Endothelial cell of umbilical vein (primary cell): Measurements from ENCODE around the gene PAX5. TPM values are rescaled to one million over a fixed set of nuclear protein-coding genes. Genes with fewer than 3 reads are reported as not detected.

Source experiments
- BruUV-seq: library from RNA; stranded (reverse); fragments of 400-500 nt; replicated peaks from 2 replicates; lab custom pipeline; 2021; lab: Mats Ljungman, UMichigan
- CTCF ChIA-PET: fragments of 300-600, 350-600 bp; sonication (Branson Sonifier 250); formaldehyde crosslinking; loops from one replicate; lab custom pipeline; 2021; ENCODE audit warnings: antibody characterized with exemption, inconsistent platforms; lab: Charles Lee
- POLR2A ChIA-PET: fragments of 300-600, 350-600 bp; sonication (Branson Sonifier 250); formaldehyde crosslinking; loops from one replicate; lab custom pipeline; 2021; ENCODE audit warnings: antibody characterized with exemption, inconsistent platforms; lab: Charles Lee
- DNase-seq: peaks from one replicate; pipeline ENCODE4 v3.0.0-alpha.2; 2011; ENCODE audit warnings: low read depth, low spot score
- FAIRE-seq: peaks from 2 replicates; lab custom pipeline; 2011; peaks lifted over from hg19 to GRCh38; lab: Jason Lieb, UNC
- H2AFZ ChIP-seq: 2 replicates; pipeline ENCODE4 v1.6.0; 2012; ENCODE audit warnings: low read depth, low read length, control low read depth, inconsistent platforms
- H3K27ac ChIP-seq: 2 replicates; pipeline ENCODE4 v1.5.1; 2011; ENCODE audit warnings: low read depth, mild to moderate bottlenecking, control low read depth, low read length, moderate library complexity; ENCODE audit not compliant: insufficient read depth
- H3K27me3 ChIP-seq, 2 experiments: 2 replicates each; pipeline versions ENCODE4 v1.6.0 to v1.6.1; 2011; ENCODE audit warnings: low read length in 2 of 2, mixed read lengths in 1 of 2; ENCODE audit not compliant: control insufficient read depth in 2 of 2, insufficient read depth in 2 of 2
- H3K36me3 ChIP-seq, 2 experiments: 2 replicates in 1 of 2; 3 replicates in 1 of 2; pipeline ENCODE4 v1.5.1; 2011; ENCODE audit warnings: low read length in 2 of 2, mild to moderate bottlenecking in 1 of 2, moderate library complexity in 1 of 2; ENCODE audit not compliant: control insufficient read depth in 2 of 2, insufficient read depth in 2 of 2; ENCODE audit errors: extremely low read depth in 1 of 2
- H3K4me1 ChIP-seq: 3 replicates; pipeline ENCODE4 v1.5.1; 2011; ENCODE audit warnings: mild to moderate bottlenecking, low read length; ENCODE audit not compliant: control insufficient read depth, insufficient read depth; ENCODE audit errors: extremely low read depth
- H3K4me2 ChIP-seq: 2 replicates; pipeline ENCODE4 v1.6.1; 2011; ENCODE audit warnings: low read length, control low read depth, mixed read lengths; ENCODE audit not compliant: insufficient read depth
- H3K4me3 ChIP-seq, 3 experiments: fragments of 200-600 bp in 1 of 3; sonication (generic), shearing (Covaris generic) in 1 of 3; replicated peaks in 1 of 3; 2 replicates each; pipeline ENCODE4 v1.5.1; 2011 to 2016; ENCODE audit warnings: control low read depth in 3 of 3, low read length in 3 of 3, mild to moderate bottlenecking in 2 of 3, inconsistent platforms in 1 of 3, low read depth in 1 of 3, moderate library complexity in 1 of 3; ENCODE audit not compliant: insufficient read depth in 1 of 3
- H3K79me2 ChIP-seq: 2 replicates; pipeline ENCODE4 v1.6.0; 2012; ENCODE audit warnings: low read length, inconsistent platforms; ENCODE audit not compliant: control insufficient read depth, insufficient read depth
- H3K9ac ChIP-seq: replicated peaks from 2 replicates; pipeline ENCODE3; 2011; ENCODE audit warnings: low read length, control low read depth; ENCODE audit not compliant: insufficient read depth; ENCODE audit errors: extremely low read depth
- H3K9me1 ChIP-seq: replicated peaks from 3 replicates; pipeline ENCODE4 v1.6.0; 2011; ENCODE audit warnings: mild to moderate bottlenecking, low read length; ENCODE audit not compliant: control insufficient read depth, insufficient read depth; ENCODE audit errors: extremely low read depth
- H3K9me3 ChIP-seq: replicated peaks from 2 replicates; pipeline ENCODE4 v1.5.1; 2012; ENCODE audit warnings: low read length, inconsistent platforms; ENCODE audit not compliant: control insufficient read depth, insufficient read depth
- H4K20me1 ChIP-seq: replicated peaks from 2 replicates; pipeline ENCODE3; 2011; ENCODE audit warnings: mild to moderate bottlenecking, low read length; ENCODE audit not compliant: control insufficient read depth, insufficient read depth; ENCODE audit errors: extremely low read depth
- FOS ChIP-seq: IDR thresholded peaks from 2 replicates; pipeline ENCODE4 v1.6.1; 2011; ENCODE audit warnings: mild to moderate bottlenecking, low read length, moderate library complexity, borderline replicate concordance; ENCODE audit not compliant: insufficient read depth
- GATA2 ChIP-seq: IDR thresholded peaks from 2 replicates; pipeline ENCODE4 v1.7.0; 2011; ENCODE audit warnings: low read depth, mild to moderate bottlenecking, moderate library complexity, mixed read lengths, low read length; ENCODE audit not compliant: insufficient read length, insufficient read depth
- JUN ChIP-seq: IDR thresholded peaks from 2 replicates; pipeline ENCODE4 v1.6.1; 2011; ENCODE audit warnings: borderline replicate concordance, low read depth; ENCODE audit not compliant: insufficient read length, insufficient read depth
- MYC ChIP-seq: IDR thresholded peaks from one replicate; pipeline ENCODE4 v1.6.1; 2011; ENCODE audit warnings: mild to moderate bottlenecking, low read depth, low read length
- POLR2A ChIP-seq: IDR thresholded peaks from 2 replicates; pipeline ENCODE4 v1.6.1; 2012; ENCODE audit warnings: low read depth, mild to moderate bottlenecking, control low read depth, low read length
- dilution Hi-C: fragments of 300-500 bp; cut with MboI; formaldehyde crosslinking; loops from one replicate; pipeline ENCODE4 v1.15.0; 2019; ENCODE audit warnings: low sequenced_read_pairs; ENCODE audit not compliant: extremely low pct_ligation_motif_present
- intact Hi-C: fragments of 100-400 bp; cut with micrococcal nuclease; formaldehyde crosslinking; loops from one replicate; pipeline ENCODE4 v1.10.0; 2022
- polyA plus RNA-seq, 4 experiments: library from polyadenylated mRNA; depleted of rRNA in 3 of 4; stranded (reverse) in 3 of 4; unstranded in 1 of 4; fragments of >200 nt; gene quantifications; 2 replicates each; pipeline versions ENCODE4 v1.2.1 to v1.2.3, GENCODE V29; 2011 to 2012; ENCODE audit warnings: missing spikeins in 1 of 4
- total RNA-seq: library from RNA; stranded (reverse); gene quantifications from 2 replicates; pipeline ENCODE4 v1.2.3, GENCODE V29; 2021
- TF ChIP-seq, protein P1 (sequence below): IDR thresholded peaks from 2 replicates; pipeline ENCODE4 v1.6.1; 2011; ENCODE audit not compliant: insufficient read depth, insufficient read length
- TF ChIP-seq, protein P2 (sequence below), 2 donors: IDR thresholded peaks; 1 replicate in 1 of 2; 2 replicates in 1 of 2; pipeline ENCODE4 v1.5.1; 2011; ENCODE audit warnings: low read length in 2 of 2, mild to moderate bottlenecking in 2 of 2, moderate library complexity in 2 of 2, control low read depth in 1 of 2, inconsistent platforms in 1 of 2, low read depth in 1 of 2; ENCODE audit not compliant: insufficient read depth in 1 of 2; ENCODE audit errors: extremely low read depth in 1 of 2

The PAX5 gene
- total and polyA plus RNA-seq, 2 donors (not counting 3 experiments of a cell fraction or from before 2014, with no cell fraction given) = not detected

DNA sequence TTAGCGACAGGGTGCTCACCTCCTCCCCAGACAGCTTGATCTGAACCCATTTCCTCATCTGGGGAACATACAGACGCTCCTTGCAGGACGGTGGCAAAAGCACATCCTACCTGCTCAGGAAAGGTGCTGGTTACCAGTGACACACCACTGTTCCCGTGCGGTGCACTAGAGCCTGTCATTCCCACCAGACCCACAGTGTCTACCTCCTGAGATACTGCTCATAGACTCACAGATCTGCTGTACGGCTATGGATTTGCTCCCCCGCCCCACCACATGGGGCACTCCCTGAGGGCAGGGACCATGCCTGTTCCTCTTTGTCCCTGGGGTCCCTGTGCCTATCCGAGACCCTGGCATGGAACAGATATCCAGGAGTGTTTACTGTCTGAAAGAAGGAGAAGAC is 208.9 kb downstream of the PAX5 start:
- CTCF ChIA-PET = no interaction called here
- BruUV-seq = no TSS peak
- POLR2A ChIA-PET = no interaction called here

DNA sequence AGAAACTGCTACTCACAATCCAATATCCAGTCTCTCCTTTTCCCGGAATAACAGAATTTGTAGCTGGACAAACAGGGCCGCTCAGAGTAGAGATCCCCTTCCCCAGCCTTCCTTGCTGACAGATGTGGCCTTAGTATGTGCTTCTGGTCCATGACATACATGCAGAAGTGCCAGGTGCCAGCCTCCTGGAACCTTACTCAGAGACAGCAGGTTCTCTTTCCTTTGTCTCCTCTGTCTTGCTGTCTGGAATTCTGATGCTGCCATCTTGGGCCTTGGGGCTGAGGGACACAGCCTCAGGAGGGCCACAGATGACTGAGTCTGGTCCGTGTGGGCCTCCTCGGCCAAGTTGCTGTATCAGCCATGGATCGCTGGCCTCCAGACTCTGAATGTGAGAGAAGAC is 210.1 kb downstream of the PAX5 start:
- no TSS peak for BruUV-seq
- Histone ChIP-seq H3K9ac (no peak overlapping the region), H3K9me1 (no peaks in the 10 kb centered on the region), H3K4me2 (no peak overlapping the region), H2AFZ (no peak overlapping the region), H3K27ac (no peak overlapping the region), H4K20me1 (no peaks in the 10 kb centered on the region), H3K79me2 (no peaks in the 10 kb centered on the region), H3K9me3 (no peaks in the 10 kb centered on the region), H3K4me3 (no peak overlapping the region), H3K27me3 (peaks cover 31 to 34% of the 10 kb centered on the region in 2 experiments), H3K36me3 (no peaks in the 10 kb centered on the region), H3K4me1 (no peaks in the 10 kb centered on the region)
- DNase-seq (no peak), FAIRE-seq (no peak)
- intact Hi-C loops (no loop called here), dilution Hi-C loops (no loop called here)
- ChIA-PET POLR2A (no interaction called here), CTCF (no interaction called here)
- no peak for TF ChIP-seq MYC
- TF ChIP-seq GATA2 = no peak
- TF ChIP-seq, protein P1, sequence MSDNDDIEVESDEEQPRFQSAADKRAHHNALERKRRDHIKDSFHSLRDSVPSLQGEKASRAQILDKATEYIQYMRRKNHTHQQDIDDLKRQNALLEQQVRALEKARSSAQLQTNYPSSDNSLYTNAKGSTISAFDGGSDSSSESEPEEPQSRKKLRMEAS = no peak
- TF ChIP-seq, protein P2, sequence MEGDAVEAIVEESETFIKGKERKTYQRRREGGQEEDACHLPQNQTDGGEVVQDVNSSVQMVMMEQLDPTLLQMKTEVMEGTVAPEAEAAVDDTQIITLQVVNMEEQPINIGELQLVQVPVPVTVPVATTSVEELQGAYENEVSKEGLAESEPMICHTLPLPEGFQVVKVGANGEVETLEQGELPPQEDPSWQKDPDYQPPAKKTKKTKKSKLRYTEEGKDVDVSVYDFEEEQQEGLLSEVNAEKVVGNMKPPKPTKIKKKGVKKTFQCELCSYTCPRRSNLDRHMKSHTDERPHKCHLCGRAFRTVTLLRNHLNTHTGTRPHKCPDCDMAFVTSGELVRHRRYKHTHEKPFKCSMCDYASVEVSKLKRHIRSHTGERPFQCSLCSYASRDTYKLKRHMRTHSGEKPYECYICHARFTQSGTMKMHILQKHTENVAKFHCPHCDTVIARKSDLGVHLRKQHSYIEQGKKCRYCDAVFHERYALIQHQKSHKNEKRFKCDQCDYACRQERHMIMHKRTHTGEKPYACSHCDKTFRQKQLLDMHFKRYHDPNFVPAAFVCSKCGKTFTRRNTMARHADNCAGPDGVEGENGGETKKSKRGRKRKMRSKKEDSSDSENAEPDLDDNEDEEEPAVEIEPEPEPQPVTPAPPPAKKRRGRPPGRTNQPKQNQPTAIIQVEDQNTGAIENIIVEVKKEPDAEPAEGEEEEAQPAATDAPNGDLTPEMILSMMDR (IDR thresholded peaks at IDR 0.05; ENCODE audit: extremely low read depth in 1 of 2, insufficient read depth in 1 of 2, low read depth in 1 of 2, low read length in 2 of 2) = no peak
- TF ChIP-seq FOS = no peak
- no peak for TF ChIP-seq POLR2A

More for the DNA sequence above, 208.9 kb downstream of the PAX5 start:
- Histone ChIP-seq H3K27ac (no peak overlapping the region), H3K4me2 (no peak overlapping the region), H3K4me3 (no peak overlapping the region), H3K27me3 (peaks cover 21 to 25% of the 10 kb centered on the region in 2 experiments), H2AFZ (no peak overlapping the region), H3K79me2 (no peaks in the 10 kb centered on the region), H3K9me3 (no peaks in the 10 kb centered on the region), H4K20me1 (no peaks in the 10 kb centered on the region), H3K9ac (no peak overlapping the region), H3K36me3 (no peaks in the 10 kb centered on the region), H3K9me1 (no peaks in the 10 kb centered on the region), H3K4me1 (no peaks in the 10 kb centered on the region)
- dilution Hi-C loops (no loop called here), intact Hi-C loops (no loop called here)
- FAIRE-seq = no peak
- no peak for TF ChIP-seq JUN
- no peak for TF ChIP-seq POLR2A
- TF ChIP-seq MYC = no peak
- TF ChIP-seq, protein P1 = no peak
- TF ChIP-seq, protein P2 (IDR thresholded peaks at IDR 0.05; ENCODE audit: extremely low read depth in 1 of 2, insufficient read depth in 1 of 2, low read depth in 1 of 2, low read length in 2 of 2) = no peak
- TF ChIP-seq FOS = no peak
- DNase-seq = no peak
